HG03520 (cell line): ENCODE measurements around the gene GPR65.
A peak's percentile ranks its signal among the peaks of the same experiment; 100 is the strongest.

Source experiments
- ATAC-seq: cut with Tn5 transposase; IDR thresholded peaks from one replicate; pipeline ENCODE4 v1.9.1; 2021; ENCODE audit warnings: mild to moderate bottlenecking, moderate library complexity; ENCODE audit not compliant: unreplicated experiment

The GPR65 gene

GRCh38 chr14:88005050-88005481, at the start of gene GPR65:
Gene GPR65 (plus strand): TSS chr14:88005135. CDS start chr14:88010848, 5,713 bp downstream.
- peak; percentile 65 for ATAC-seq

- no peak for ATAC-seq
Observed at GRCh38 chr14:87955501-87955900, 49.4 kb upstream of the GPR65 start.

GRCh38 chr14:87960013-87960787, 44.7 kb upstream of the GPR65 start:
- no peak for ATAC-seq

GRCh38 chr14:87961246-87961645, 43.7 kb upstream of the GPR65 start:
- no peak for ATAC-seq

- ATAC-seq = no peak
Observed at GRCh38 chr14:87966816-87967215, 38.1 kb upstream of the GPR65 start.

- ATAC-seq = no peak
Observed at GRCh38 chr14:87967496-87967895, 37.4 kb upstream of the GPR65 start.

GRCh38 chr14:87971010-87971409, 33.9 kb upstream of the GPR65 start:
- ATAC-seq = peak; percentile 53

GRCh38 chr14:87975636-87976035, 29.3 kb upstream of the GPR65 start:
- no peak for ATAC-seq

GRCh38 chr14:87979689-87980088, 25.2 kb upstream of the GPR65 start:
- ATAC-seq = no peak

- ATAC-seq = no peak
Observed at GRCh38 chr14:87989221-87989955, 15.5 kb upstream of the GPR65 start.

- ATAC-seq = no peak
Observed at GRCh38 chr14:87989956-87990299, 15.0 kb upstream of the GPR65 start.

GRCh38 chr14:87990682-87991081, 14.3 kb upstream of the GPR65 start:
- ATAC-seq = no peak

- no peak for ATAC-seq
Observed at GRCh38 chr14:87992346-87992717, 12.6 kb upstream of the GPR65 start.

- peak; percentile 84 for ATAC-seq
Observed at GRCh38 chr14:87992718-87993628, 12.0 kb upstream of the GPR65 start, which contains the start of gene GALC. Gene GALC (minus strand): TSS chr14:87993182. CDS start chr14:87993164, 18 bp downstream.

- peak; percentile 34 for ATAC-seq
Observed at GRCh38 chr14:87994974-87995373, 10.0 kb upstream of the GPR65 start.

GRCh38 chr14:87995500-87996290, 9.2 kb upstream of the GPR65 start:
- ATAC-seq = no peak

GRCh38 chr14:87996291-87996592, 8.7 kb upstream of the GPR65 start:
- no peak for ATAC-seq

- no peak for ATAC-seq
Observed at GRCh38 chr14:87998482-87998881, 6.5 kb upstream of the GPR65 start.

GRCh38 chr14:87999277-87999676, 5.7 kb upstream of the GPR65 start:
- no peak for ATAC-seq

GRCh38 chr14:88002421-88003075, 2.4 kb upstream of the GPR65 start:
- ATAC-seq = no peak
